GM18861 (cell line): ENCODE measurements around the gene LEFTY2.
A peak's percentile ranks its signal among the peaks of the same experiment; 100 is the strongest.
"Not testable (repeated sequence)": the region's sequence is repeated elsewhere in the genome, so short reads cannot be mapped to it uniquely, and the experiment has no call there.

Source experiments
- ATAC-seq: cut with Tn5 transposase; IDR thresholded peaks from one replicate; pipeline ENCODE4 v1.9.1; 2021; ENCODE audit not compliant: unreplicated experiment

The LEFTY2 gene

GRCh38 chr1:225954753-225955152, 13.7 kb upstream of the LEFTY2 start:
- no peak for ATAC-seq

- ATAC-seq = no peak
Measured at GRCh38 chr1:225953315-225953714, 12.3 kb upstream of the LEFTY2 start.

- no peak for ATAC-seq
Measured at GRCh38 chr1:225950905-225951497, 10.0 kb upstream of the LEFTY2 start.

GRCh38 chr1:225949041-225949440, 8.0 kb upstream of the LEFTY2 start:
- ATAC-seq = no peak

GRCh38 chr1:225946803-225947202, 5.8 kb upstream of the LEFTY2 start:
- ATAC-seq = no peak

GRCh38 chr1:225946082-225946620, 5.1 kb upstream of the LEFTY2 start:
- no peak for ATAC-seq

GRCh38 chr1:225945564-225945963, 4.5 kb upstream of the LEFTY2 start:
- no peak for ATAC-seq

DNA sequence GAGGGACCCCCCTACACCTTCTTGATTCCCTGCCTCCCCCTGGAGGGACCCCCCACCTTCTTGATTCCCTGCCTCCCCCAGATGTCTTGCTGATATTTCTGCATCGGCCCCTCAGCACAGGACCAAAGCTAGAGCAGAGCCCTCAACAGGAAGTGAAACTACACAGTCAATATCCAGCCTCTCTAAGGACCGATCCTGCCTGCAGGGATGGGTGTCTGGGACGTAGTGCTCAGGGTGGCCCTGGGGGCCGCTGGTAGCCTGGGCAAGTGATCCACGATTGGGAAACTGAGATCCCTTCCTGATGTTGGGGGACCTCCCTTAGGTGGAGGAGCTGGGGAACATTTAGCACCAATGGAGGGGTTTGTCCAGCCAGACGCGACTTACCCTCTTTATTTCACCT, 3.9 kb upstream of the LEFTY2 start:
- no peak for ATAC-seq

DNA sequence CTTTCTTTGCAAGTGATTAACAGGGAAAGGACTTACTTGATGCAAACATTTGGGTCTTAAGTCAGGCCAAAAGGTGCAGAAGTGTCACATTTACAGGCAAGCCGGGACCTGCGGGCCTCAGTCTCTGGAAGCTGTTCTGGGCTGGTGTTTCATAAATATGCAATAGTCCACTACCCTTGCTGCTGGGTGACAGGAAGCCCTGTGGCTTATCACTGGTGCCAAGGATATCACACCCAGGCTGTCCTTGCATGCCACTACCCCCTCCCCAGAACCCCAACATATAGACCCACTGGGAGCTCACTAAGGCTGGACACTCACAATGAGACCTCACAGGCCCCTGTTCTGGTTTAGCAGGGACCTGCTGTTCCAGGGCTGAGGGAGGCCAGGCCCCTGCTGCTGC, 3.4 kb upstream of the LEFTY2 start:
- no peak for ATAC-seq

DNA sequence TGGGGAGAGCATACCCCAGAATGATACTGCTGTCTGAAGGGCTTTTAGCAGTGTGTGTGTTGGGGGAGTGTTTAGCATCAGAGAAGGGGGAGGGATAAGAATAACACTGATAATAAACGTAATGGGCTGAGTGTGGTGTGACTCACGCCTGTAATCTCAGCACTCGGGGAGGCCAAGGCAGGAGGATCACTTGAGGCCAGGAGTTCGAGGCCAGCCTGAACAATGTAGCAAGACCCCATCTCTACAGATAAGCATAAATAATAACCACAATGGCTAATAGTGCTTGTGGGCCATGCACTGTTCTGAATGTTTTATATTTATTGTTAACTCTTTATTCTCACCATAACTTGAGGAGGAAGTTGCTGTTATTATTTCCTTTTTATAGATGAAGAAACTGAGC, 2.6 kb upstream of the LEFTY2 start:
- no peak for ATAC-seq

DNA sequence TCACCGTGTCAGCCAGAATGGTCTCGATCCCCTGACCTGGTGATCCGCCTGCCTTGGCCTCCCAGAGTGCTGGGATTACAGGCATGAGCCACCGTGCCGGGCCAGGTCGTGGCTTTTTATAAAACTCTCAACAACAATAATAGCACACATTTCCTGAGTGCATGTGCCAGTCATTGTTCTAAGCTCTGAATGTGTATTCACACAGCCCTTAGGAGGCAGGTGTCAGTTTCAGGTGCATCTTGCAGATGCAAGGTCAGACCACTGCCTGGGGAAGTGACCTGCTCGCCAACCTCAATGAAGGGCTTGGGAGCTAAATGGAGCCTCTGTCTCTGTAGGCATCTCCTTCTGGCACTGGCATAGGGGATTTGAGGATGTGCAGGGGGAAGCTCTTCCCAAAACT, 1.6 kb upstream of the LEFTY2 start:
- ATAC-seq = peak; percentile 70

- ATAC-seq = no peak
Measured at GRCh38 chr1:225941942-225942222, 862 bp upstream of the LEFTY2 start.

DNA sequence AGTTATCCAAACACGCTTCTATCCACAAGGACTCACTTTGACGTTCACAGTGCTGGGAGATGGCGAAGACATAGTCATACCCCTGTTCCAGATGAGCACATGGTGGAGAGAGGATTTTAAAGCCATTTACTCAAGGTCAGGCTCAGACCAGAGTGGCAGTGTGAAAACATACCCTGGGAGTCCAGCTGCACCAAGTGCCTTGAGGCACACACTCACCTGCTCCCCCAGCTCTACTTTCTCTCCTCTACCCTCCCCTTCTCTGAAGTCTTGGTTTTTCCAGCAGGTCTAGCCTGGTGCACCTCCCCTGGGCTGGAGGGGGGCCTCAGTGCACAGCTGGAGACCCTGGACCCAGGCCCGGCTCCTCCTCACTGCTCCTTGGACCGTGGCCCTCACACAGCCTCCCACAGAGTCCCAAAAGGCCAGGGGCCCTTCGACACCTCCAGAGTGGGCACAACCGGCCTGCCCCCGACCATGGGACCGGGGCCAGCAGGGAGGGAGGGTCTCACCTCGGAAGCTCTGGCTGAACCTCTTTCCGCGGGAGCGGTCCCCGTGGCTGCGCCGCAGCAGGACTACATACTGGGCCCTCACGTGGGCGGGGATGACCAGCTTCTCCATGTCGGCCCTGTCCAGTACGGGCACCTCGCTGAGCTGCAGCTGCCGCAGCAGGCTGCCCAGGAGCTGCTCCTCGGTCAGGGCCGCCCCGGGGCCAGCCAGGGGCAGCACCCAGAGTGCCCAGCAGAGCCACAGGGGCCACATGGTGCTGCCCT, 452 bp downstream of the LEFTY2 start:
- no peak for ATAC-seq

- ATAC-seq = not testable (repeated sequence)
Measured at GRCh38 chr1:225939939-225940310, 1.1 kb downstream of the LEFTY2 start.

- ATAC-seq = not testable (repeated sequence)
Measured at GRCh38 chr1:225939097-225939938, 1.7 kb downstream of the LEFTY2 start.

GRCh38 chr1:225937048-225937968, 3.7 kb downstream of the LEFTY2 start:
- ATAC-seq = no peak

GRCh38 chr1:225936523-225936922, 4.5 kb downstream of the LEFTY2 start:
- no peak for ATAC-seq

DNA sequence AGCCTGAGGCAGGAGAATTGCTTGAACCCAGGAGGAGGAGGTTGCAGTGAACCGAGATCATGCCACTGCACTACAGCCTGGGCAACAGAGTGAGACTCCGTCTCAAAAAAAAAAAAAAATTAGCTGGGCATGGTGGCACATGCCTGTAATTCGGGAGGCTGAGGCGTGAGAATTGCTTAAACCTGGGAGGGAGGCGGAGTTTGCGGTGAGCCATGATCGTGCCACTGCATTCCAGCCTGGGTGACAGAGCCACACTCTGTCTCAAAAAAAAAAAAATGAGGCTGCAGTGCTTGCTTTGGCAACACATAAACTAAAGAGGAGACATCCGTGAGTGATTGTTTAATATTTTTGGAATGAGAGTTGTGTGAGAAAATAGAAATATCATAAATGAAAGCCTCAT, 4.9 kb downstream of the LEFTY2 start:
- ATAC-seq = not testable (repeated sequence)

DNA sequence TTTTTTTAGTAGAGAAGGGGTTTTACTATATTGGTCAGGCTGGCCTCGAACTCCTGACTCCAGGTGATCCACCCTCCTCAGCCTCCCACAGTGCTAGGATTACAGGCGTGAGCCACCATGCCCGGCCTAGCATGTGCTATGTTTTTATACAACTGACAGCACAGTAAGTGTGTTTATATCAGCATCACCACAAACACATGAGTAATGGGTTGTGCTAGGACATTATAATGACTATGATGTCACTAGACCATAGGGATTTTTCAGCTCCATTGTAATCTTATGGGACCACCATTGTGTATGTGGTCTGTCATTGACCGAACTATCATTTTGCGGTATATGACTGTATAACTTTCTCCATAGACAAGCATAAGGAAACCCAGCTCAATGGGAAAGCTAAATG, 6.3 kb downstream of the LEFTY2 start:
- ATAC-seq = no peak

- ATAC-seq = no peak
Measured at GRCh38 chr1:225933072-225933471, 7.9 kb downstream of the LEFTY2 start.
